GM12878 (cell line): ENCODE results near the gene TSC2.

Source experiments
- CHD1 ChIP-seq: IDR thresholded peaks from 2 replicates; pipeline ENCODE4 v1.6.1; 2012; ENCODE audit warnings: low read depth, low read length, improper control_type of control experiment
- CTCF ChIP-seq, 3 experiments: IDR thresholded peaks in 2 of 3; conservative IDR thresholded peaks in 1 of 3; 2 replicates each; pipeline ENCODE4 v1.5.1; 2011; ENCODE audit warnings: low read depth in 3 of 3, low read length in 3 of 3, mild to moderate bottlenecking in 3 of 3, control low read depth in 2 of 3, moderate library complexity in 2 of 3, inconsistent platforms in 1 of 3, mixed read lengths in 1 of 3; ENCODE audit not compliant: control insufficient read depth in 2 of 3, insufficient read depth in 1 of 3; ENCODE audit errors: extremely low read depth in 1 of 3
- FOXK2 ChIP-seq: fragments of 450-650 bp; IDR thresholded peaks from 2 replicates; pipeline ENCODE4 v1.6.1; 2017; ENCODE audit warnings: mild to moderate bottlenecking, moderate library complexity
- MAX ChIP-seq: IDR thresholded peaks from 2 replicates; pipeline ENCODE4 v1.6.1; 2012; ENCODE audit warnings: low read depth, low read length, improper control_type of control experiment
- PRDM15 ChIP-seq: fragments of 450-650 bp; formaldehyde crosslinking; IDR thresholded peaks from 2 replicates; pipeline ENCODE4 v1.4.0; 2020; ENCODE audit warnings: mild to moderate bottlenecking, moderate library complexity
- SIN3A ChIP-seq: IDR thresholded peaks from 2 replicates; pipeline ENCODE4 v1.6.1; 2012; ENCODE audit warnings: low read depth, low read length, improper control_type of control experiment
- SMC3 ChIP-seq: IDR thresholded peaks from 2 replicates; pipeline ENCODE4 v1.6.1; 2011; ENCODE audit warnings: low read length, improper control_type of control experiment, borderline replicate concordance
- ZNF592 ChIP-seq: fragments of 450-650 bp; IDR thresholded peaks from 2 replicates; pipeline ENCODE4 v1.6.1; 2017; ENCODE audit warnings: mild to moderate bottlenecking, moderate library complexity
- TF ChIP-seq, protein P1 (sequence below): IDR thresholded peaks from 2 replicates; pipeline ENCODE4 v1.6.1; 2011; ENCODE audit warnings: mild to moderate bottlenecking, low read depth, low read length, moderate library complexity; ENCODE audit not compliant: insufficient replicate concordance

GRCh38 chr16:2026461-2027023 is 21.2 kb upstream of the TSC2 start, which contains the start of gene NHERF2:
- no peak for TF ChIP-seq CHD1
- TF ChIP-seq FOXK2, result no peak
- no peak for TF ChIP-seq PRDM15 (CRISPR knock-in tag)
- no peak for TF ChIP-seq CTCF (IDR thresholded peaks at IDR 0.05 in 2 of 3, conservative IDR thresholded peaks at IDR 0.05 in 1 of 3; ENCODE audit: control insufficient read depth in 2 of 3, extremely low read depth in 1 of 3, insufficient read depth in 1 of 3, low read depth in 3 of 3, low read length in 3 of 3)
- TF ChIP-seq SMC3, result no peak
- TF ChIP-seq ZNF592, result no peak
- no peak for TF ChIP-seq MAX
- TF ChIP-seq, protein P1, sequence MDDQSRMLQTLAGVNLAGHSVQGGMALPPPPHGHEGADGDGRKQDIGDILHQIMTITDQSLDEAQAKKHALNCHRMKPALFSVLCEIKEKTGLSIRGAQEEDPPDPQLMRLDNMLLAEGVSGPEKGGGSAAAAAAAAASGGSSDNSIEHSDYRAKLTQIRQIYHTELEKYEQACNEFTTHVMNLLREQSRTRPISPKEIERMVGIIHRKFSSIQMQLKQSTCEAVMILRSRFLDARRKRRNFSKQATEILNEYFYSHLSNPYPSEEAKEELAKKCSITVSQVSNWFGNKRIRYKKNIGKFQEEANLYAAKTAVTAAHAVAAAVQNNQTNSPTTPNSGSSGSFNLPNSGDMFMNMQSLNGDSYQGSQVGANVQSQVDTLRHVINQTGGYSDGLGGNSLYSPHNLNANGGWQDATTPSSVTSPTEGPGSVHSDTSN, result no peak
- TF ChIP-seq SIN3A, result no peak
